GM18868 (cell line): ENCODE measurements around the gene TTLL11.

Experiments used
- ATAC-seq: cut with Tn5 transposase; IDR thresholded peaks from one replicate; pipeline ENCODE4 v1.9.1; 2021; ENCODE audit warnings: mild to moderate bottlenecking, moderate library complexity; ENCODE audit not compliant: unreplicated experiment

Gene TTLL11

GRCh38 chr9:121820286-121821005 is 272.7 kb downstream of the TTLL11 start:
- ATAC-seq: no peak

GRCh38 chr9:121819428-121820231 is 273.5 kb downstream of the TTLL11 start:
- ATAC-seq: no peak

GRCh38 chr9:121818841-121819427 is 274.2 kb downstream of the TTLL11 start:
- no peak for ATAC-seq

- ATAC-seq: no peak
Observed at GRCh38 chr9:121818016-121818661, 275.0 kb downstream of the TTLL11 start.

- ATAC-seq: no peak
Observed at GRCh38 chr9:121817476-121817875, 275.6 kb downstream of the TTLL11 start.

GRCh38 chr9:121816845-121817450 is 276.2 kb downstream of the TTLL11 start:
- ATAC-seq: no peak

- ATAC-seq: no peak
Observed at GRCh38 chr9:121816449-121816817, 276.7 kb downstream of the TTLL11 start.

- no peak for ATAC-seq
Observed at GRCh38 chr9:121815546-121816448, 277.3 kb downstream of the TTLL11 start.

GRCh38 chr9:121815084-121815483 is 278.0 kb downstream of the TTLL11 start:
- ATAC-seq: no peak

GRCh38 chr9:121814594-121814993 is 278.5 kb downstream of the TTLL11 start:
- ATAC-seq: no peak

GRCh38 chr9:121813519-121814210 is 279.4 kb downstream of the TTLL11 start:
- no peak for ATAC-seq

GRCh38 chr9:121812159-121812735 is 280.9 kb downstream of the TTLL11 start:
- no peak for ATAC-seq

- no peak for ATAC-seq
Observed at GRCh38 chr9:121811751-121812150, 281.4 kb downstream of the TTLL11 start.

- no peak for ATAC-seq
Observed at GRCh38 chr9:121811140-121811539, 282.0 kb downstream of the TTLL11 start.

- no peak for ATAC-seq
Observed at GRCh38 chr9:121810489-121810888, 282.6 kb downstream of the TTLL11 start.

- ATAC-seq: no peak
Observed at GRCh38 chr9:121809356-121810050, 283.6 kb downstream of the TTLL11 start.

GRCh38 chr9:121808781-121809180 is 284.3 kb downstream of the TTLL11 start:
- no peak for ATAC-seq

- no peak for ATAC-seq
Observed at GRCh38 chr9:121807823-121808278, 285.3 kb downstream of the TTLL11 start.
